Measurements from ENCODE around the gene MGST3.
A peak's percentile ranks its signal among the peaks of the same experiment; 100 is the strongest.
"Not testable (repeated sequence)": the region's sequence is repeated elsewhere in the genome, so short reads cannot be mapped to it uniquely, and the experiment has no call there.

Gene MGST3

DNA sequence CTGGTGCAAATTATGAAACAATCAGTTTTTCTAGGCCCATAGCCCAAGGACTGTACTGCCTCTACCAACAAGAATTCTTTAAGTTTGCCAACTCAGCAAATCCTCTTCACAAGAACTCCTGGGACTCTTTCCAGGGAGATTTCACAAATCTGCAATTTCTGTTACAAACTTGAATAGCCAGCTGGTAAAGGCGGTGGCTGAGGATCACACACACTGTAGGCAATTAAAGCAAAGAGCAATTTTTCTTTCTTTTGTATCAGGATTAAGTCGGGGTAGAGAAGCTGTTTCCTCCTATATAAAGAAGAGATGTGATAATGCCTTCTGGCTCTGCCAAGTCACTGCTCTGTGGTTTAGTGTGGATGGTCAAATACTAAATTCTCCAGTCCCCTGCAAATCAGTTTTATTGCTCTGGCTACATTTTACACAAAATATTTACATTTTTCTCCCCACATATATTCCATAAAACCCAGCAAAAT is 65.6 kb downstream of the MGST3 start:
- Mint-ChIP-seq H3K9me3 (no peaks in the 10 kb centered on the region), H3K4me3 (peak overlapping the region; percentile 97), H3K4me1 (peaks cover 30% of the 10 kb centered on the region), H3K27ac (peak overlapping the region; percentile 98), H3K36me3 (peaks cover 43% of the 10 kb centered on the region)
- DNase-seq (ENCODE audit: low spot score in 2 of 2) (no peak), ATAC-seq (no peak)

GRCh38 chr1:165697491-165697880 is 66.5 kb downstream of the MGST3 start:
- ATAC-seq (no peak), DNase-seq (ENCODE audit: low spot score in 2 of 2) (no peak)
- Mint-ChIP-seq H3K27ac (peak overlapping the region; percentile 98), H3K4me3 (peak overlapping the region; percentile 97), H3K9me3 (no peaks in the 10 kb centered on the region), H3K4me1 (peaks cover 22% of the 10 kb centered on the region), H3K36me3 (peaks cover 43% of the 10 kb centered on the region)

GRCh38 chr1:165697881-165698760 is 67.1 kb downstream of the MGST3 start, which contains the start of gene ALDH9A1:
ALDH9A1 (minus strand) TSS chr1:165698562; CDS start chr1:165698558, 4 bp downstream.
- DNase-seq (ENCODE audit: low spot score in 2 of 2) (peak; percentile 80 to 93), ATAC-seq (peak; percentile 96)
- Mint-ChIP-seq H3K27ac (peak within 1 kb of the TSS; percentile 98), H3K36me3 (peaks cover 43% of the 10 kb centered on the region), H3K9me3 (no peaks in the 10 kb centered on the region), H3K4me1 (peaks cover 21% of the 10 kb centered on the region), H3K4me3 (peak within 1 kb of the TSS; percentile 97)

DNA sequence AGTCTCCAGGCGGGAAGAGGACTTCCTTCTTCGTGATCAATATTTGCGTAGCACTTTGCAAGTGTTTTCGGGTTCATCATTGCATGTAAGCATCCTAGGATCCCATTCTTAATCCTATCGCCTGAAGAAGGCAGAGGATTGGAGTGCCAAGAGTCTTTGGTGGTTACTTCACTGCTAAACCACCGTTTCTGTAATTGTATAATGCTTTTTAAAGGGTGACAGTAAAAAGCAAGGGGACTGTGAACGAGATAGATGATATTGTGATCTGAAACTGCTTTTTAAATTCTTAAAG is 67.7 kb downstream of the MGST3 start:
- peaks cover 21% of the 10 kb centered on the region for H3K4me1 Mint-ChIP-seq
- peak overlapping the region; percentile 98 for H3K27ac Mint-ChIP-seq
- no peaks in the 10 kb centered on the region for H3K9me3 Mint-ChIP-seq
- ATAC-seq (no peak), DNase-seq (ENCODE audit: low spot score in 2 of 2) (no peak)
- H3K4me3 Mint-ChIP-seq = peak overlapping the region; percentile 97
- peaks cover 37% of the 10 kb centered on the region for H3K36me3 Mint-ChIP-seq

GRCh38 chr1:165699577-165699976 is 68.5 kb downstream of the MGST3 start:
- Mint-ChIP-seq H3K27ac (no peak overlapping the region), H3K9me3 (no peaks in the 10 kb centered on the region), H3K36me3 (peaks cover 28% of the 10 kb centered on the region), H3K4me3 (peak overlapping the region; percentile 97), H3K4me1 (peaks cover 21% of the 10 kb centered on the region)
- DNase-seq (ENCODE audit: low spot score in 2 of 2) (no peak), ATAC-seq (no peak)

- peaks cover 13% of the 10 kb centered on the region for H3K4me1 Mint-ChIP-seq
- peaks cover 12% of the 10 kb centered on the region for H3K36me3 Mint-ChIP-seq
- not testable (repeated sequence) for H3K4me3 Mint-ChIP-seq; H3K9me3 Mint-ChIP-seq; ATAC-seq; DNase-seq (ENCODE audit: low spot score in 2 of 2); H3K27ac Mint-ChIP-seq
Measured at GRCh38 chr1:165701922-165702321, 70.9 kb downstream of the MGST3 start.

DNA sequence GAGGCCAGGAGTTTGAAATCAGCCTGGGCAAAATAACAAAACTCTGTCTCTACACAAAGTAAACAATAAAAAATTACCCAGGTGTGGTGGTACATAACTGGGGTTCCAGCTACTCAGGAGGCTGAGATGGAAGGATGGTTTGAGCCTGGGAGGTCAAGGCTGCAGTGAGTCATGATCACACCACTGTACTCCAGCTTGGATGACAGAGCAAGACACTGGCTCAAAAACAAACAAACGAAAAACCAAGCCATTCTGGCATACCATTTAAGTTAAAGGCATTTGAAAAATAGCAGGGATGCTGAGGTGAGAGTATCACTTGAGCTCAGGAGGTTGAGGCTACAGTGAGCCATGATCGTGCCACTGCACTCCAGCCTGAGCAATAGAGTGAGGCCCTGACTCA is 72.6 kb downstream of the MGST3 start:
- Mint-ChIP-seq H3K4me3 (no peak overlapping the region), H3K9me3 (no peaks in the 10 kb centered on the region), H3K36me3 (peaks cover 3% of the 10 kb centered on the region), H3K4me1 (peaks cover 3% of the 10 kb centered on the region), H3K27ac (no peak overlapping the region)
- DNase-seq (ENCODE audit: low spot score in 2 of 2) = no peak
- ATAC-seq = no peak

All from stimulated activated effector memory CD8-positive, alpha-beta T cell treated with anti-CD3 and anti-CD28 coated beads, Interleukin-12 subunit alpha, Interleukin-12 subunit beta, amount 100 ng/mL, for 72 hours (primary cell).